Stimulated activated CD4-positive, alpha-beta T cell treated with anti-CD3 and anti-CD28 coated beads, Interleukin-4, amount 100 ng/mL, for 4 hours (primary cell): ENCODE data around the gene LILRB1.
"Not testable (repeated sequence)": the region's sequence is repeated elsewhere in the genome, so short reads cannot be mapped to it uniquely, and the experiment has no call there.

ENCODE experiments used
- DNase-seq, 2 experiments: peaks; one replicate each; pipeline ENCODE4 v3.0.0-alpha.2; 2020

The LILRB1 gene

DNA sequence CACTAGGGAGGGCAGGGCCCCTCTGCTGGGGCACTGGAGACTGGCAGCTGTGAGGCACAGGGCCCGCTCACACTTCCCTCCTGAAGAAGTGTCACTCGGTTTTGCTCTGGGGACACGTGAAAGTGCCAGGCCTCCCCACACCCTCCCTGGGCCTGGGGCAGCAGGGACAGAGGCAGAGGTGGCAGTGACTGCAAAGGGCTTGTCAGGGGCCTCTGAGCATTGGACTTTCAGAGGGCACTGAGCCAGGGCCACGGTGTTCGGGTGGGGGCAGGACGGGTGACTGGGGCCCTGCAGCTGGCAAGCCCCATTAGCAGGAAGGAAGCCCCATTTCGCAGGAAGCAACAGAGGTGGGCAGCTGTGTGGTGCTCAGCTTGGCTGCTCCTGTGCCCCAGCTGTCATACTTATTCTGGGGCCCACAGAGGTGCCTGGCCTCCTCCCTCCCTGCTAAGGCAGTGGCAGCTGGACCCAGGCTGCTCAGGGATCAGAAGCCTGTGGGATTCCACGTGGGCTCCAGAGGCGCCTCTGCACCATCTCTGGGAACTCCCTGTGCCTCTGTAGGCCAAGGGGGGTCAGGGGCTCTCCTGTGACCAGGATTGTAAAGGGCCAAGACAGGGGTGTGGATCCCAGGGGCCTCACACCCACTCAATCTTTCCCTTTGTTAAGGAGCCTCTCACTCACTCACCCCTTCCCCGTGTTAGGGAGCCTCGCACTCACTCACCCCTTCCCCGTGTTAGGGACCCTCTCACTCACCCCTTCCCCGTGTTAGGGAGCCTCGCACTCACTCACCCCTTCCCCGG lies 5.2 kb upstream of the LILRB1 start:
- not testable (repeated sequence) for DNase-seq

DNA sequence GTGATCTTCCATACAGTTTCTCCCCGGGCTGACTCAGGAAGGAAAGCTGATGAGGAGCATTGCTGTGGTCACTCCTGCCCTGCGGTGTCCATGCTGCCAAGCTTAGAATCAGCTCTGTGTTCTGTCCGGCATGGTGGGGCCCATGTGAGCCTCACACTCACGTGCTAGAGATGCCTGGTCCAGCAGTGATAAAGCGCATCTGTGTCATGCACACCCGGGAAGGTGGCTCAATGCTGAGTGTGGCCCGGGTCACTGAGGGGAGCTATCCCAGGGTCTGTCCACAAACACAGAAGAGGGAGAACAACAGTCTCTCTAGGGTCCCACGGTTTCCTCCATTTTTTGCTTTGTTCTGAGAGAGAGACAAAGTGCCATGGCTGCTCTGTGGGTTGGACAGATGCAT lies 3.5 kb upstream of the LILRB1 start:
- DNase-seq = no peak

DNA sequence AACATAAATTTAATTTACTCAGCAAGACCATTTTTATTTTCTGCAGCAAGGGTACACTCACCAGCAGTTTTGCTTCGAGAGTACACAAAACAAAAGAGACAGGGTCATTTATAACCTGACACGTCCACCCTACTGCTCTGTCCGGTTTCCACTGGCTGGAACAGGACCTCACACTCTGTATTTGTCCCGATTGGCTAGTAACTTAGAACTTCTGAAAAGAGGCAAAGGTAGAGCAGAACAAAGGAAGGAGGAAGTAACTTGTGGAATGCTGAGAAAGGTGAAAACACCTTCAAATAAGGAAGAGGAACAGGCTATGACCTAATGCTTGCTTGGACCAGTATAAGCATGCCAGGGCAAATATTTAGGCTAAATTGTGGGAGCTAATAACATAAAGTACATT lies 2.4 kb upstream of the LILRB1 start:
- DNase-seq = not testable (repeated sequence)

DNA sequence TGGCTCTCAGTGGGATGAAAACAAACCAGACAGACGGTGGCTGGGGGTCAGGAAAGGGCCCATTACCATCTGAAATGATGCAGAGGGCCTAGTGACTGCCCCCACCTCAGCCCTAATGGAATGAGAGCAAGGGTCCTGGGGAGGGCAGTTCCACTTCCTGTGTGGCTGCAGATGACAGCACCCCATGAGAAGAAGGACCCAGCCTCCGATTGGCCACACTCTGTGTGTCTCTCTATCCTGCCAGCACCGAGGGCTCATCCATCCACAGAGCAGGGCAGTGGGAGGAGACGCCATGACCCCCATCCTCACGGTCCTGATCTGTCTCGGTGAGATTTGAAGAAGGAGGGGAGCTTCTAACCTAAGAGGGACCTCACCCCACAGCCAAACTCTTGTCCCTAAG lies 498 bp downstream of the LILRB1 start:
- no peak for DNase-seq

DNA sequence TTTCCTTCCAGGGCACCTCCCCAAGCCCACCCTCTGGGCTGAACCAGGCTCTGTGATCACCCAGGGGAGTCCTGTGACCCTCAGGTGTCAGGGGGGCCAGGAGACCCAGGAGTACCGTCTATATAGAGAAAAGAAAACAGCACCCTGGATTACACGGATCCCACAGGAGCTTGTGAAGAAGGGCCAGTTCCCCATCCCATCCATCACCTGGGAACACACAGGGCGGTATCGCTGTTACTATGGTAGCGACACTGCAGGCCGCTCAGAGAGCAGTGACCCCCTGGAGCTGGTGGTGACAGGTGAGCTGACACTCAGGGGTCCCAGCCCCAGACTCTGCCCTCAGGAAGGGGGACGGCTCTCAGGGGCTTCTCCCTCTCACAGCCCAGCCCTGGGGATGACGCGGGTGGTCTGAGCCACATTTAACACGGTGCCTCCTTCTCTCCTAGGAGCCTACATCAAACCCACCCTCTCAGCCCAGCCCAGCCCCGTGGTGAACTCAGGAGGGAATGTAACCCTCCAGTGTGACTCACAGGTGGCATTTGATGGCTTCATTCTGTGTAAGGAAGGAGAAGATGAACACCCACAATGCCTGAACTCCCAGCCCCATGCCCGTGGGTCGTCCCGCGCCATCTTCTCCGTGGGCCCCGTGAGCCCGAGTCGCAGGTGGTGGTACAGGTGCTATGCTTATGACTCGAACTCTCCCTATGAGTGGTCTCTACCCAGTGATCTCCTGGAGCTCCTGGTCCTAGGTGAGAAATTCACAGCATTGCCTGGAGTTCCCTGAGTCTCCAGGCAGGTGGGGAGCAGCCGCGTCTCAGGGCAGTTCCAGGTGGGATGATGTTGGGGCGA lies 1.4 kb downstream of the LILRB1 start:
- DNase-seq = not testable (repeated sequence)

DNA sequence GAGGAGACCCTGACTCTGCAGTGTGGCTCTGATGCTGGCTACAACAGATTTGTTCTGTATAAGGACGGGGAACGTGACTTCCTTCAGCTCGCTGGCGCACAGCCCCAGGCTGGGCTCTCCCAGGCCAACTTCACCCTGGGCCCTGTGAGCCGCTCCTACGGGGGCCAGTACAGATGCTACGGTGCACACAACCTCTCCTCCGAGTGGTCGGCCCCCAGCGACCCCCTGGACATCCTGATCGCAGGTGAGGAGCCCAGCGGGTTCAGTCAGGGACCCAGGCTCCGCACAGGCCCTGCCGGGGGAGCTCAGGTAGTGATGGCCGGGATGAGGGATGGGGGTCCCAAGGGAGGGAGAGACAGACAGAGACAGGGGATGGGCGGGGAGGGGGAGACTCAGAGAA lies 2.2 kb downstream of the LILRB1 start:
- DNase-seq = not testable (repeated sequence)

DNA sequence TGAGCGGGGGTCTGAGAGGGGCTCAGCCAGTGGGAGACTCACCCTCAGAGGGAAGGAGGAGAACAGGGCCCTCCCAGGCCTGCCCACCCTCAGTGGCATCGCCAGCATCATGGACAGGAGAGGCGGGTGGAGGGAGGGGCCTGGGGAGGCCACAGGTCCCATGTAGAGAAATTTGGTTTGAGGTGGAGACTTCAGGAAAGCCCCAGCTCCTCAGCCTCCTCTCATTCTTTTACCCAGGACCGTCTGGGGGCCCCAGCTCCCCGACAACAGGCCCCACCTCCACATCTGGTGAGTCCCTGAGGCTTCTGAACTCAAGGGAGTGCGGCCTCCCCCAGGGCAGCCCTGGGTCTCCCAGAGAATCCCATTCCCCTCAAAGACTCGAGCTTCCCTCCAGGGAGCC lies 3.1 kb downstream of the LILRB1 start:
- no peak for DNase-seq

DNA sequence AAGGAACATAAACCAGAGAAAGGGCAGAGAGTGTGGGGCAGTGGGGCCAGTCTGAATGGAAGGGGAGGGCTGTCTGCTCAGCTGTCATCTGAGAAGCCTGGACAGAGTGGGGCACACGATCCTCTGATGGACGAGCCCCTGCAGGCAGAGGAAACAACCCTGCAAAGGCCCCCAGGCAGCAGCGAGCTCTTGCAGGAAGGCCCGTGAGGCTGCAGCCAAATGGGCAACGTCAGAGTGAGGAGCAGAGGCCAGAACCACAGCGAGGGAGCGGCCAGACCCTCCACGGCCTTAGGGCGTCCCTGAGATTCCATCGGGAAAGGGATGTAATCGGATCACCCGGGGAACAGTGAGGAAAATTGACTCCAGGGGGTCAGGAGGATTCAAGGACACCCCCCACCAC lies 5.8 kb downstream of the LILRB1 start:
- DNase-seq = not testable (repeated sequence)

DNA sequence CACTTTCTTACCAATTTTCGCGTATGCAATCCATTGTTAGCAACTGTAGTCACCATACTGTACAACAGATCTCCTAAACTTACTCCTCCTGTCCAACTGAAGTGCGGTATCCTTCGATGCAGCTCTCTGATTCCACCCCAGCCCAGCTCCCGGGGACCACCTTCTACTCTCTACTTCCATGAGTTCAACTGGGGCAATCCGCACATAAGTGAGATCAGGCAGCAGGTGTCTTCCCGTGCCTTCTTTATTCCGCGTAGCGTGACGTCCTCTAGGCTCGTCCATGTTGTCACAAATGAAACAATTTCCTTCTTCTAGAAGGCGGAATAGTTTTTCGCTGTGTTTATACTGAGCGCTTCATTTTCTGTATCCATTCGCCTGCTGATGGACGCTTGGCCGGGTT lies 8.4 kb downstream of the LILRB1 start:
- DNase-seq = no peak

DNA sequence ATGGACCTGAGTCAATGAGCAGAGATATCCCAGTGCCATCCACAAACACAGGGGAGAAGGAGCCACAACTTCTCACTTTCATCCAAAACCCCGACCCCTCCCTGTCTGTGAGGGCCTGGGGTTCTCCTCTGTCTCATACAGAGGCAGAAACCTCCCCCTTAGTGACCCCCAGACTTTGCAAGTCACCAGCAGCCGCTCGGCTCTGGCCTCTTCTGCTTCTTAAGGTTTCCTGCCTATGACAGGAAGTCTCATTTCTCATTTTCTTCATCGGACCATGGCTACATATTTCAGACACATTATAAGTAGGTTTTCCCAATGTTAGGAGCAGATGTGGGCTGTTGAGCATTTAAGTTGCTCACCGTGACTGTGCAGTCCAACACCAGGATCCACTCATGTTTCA lies 12.7 kb downstream of the LILRB1 start:
- not testable (repeated sequence) for DNase-seq

DNA sequence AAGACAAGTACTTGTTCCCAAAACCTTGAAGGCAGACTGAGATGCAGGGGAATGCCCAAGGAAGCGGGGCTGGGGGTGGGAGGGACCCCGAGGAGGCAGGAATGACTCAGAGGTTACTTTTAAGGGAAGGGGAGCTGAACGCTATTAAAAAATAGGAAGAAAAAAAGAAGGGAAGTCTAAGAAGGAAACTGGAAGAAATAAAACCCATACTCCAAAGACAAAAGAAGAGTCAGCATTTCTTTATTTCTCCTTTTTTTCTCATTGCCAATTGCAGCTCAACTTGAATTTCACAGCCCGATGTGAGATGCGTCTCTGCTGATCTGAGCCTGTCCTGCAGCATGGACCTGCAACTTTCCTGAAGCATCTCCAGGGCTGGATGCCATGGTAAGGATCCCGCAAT lies 13.3 kb downstream of the LILRB1 start:
- DNase-seq = not testable (repeated sequence)

DNA sequence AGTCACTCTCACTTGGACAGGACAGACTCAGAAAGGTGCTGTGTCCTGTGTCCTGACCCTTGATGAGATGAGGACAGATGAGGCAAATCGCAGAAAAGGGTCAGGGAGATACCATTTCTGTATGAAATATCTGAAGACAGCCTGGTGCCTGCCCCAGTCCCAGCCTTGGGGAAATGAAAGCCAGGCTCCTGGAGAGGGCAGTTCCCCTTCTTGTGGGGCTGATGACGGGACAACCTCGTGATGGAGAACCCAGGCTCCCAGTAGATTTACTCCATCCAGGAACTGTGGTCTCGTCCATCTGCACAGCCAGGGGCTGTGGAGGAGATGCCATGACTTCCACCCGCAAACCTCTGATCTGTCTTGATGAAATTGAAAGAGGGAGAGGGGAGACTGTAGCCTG lies 13.8 kb downstream of the LILRB1 start:
- no peak for DNase-seq

DNA sequence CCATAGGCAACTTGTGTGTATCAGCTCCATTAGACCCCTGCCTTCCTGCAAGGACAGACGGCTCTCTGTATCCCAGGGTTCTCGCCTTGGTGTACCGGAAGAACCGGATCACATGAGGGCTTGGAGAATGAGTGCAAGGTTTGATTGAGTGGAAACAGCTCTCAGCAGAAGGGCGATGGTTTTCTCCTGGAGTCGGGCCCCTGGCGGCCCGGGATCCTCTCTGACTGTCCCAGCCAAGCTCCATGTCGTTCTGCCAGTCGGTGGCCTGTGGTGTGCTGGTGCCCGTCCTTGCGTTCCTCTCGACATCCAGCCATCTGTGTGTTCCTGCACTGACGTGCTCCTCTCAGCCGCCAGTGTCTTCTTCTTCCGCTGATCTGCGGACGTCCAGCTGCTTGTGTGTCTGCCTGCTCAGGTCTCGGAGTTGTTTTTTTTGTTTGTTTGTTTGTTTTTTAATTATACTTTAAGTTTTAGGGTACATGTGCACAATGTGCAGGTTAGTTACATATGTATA lies 16.1 kb downstream of the LILRB1 start:
- DNase-seq = no peak

DNA sequence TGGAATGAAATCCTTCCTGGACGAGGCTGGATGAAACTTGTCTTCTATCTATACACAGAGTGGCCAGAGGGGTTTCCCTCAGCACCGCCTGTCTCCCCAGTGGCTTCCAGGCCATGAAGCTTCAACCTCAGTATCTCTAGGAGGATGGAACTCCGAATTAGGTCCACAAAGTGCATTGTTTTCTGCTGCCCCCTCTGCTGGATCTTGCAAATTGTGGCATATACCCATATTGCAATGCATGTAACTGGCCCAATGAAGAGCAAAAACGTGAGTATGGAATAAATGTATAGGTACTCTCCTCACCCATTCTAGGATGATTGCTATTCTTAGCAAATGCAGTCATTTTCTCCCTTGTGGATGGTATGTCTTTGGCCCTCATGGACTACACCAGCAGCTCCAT lies 17.8 kb downstream of the LILRB1 start:
- DNase-seq = no peak

DNA sequence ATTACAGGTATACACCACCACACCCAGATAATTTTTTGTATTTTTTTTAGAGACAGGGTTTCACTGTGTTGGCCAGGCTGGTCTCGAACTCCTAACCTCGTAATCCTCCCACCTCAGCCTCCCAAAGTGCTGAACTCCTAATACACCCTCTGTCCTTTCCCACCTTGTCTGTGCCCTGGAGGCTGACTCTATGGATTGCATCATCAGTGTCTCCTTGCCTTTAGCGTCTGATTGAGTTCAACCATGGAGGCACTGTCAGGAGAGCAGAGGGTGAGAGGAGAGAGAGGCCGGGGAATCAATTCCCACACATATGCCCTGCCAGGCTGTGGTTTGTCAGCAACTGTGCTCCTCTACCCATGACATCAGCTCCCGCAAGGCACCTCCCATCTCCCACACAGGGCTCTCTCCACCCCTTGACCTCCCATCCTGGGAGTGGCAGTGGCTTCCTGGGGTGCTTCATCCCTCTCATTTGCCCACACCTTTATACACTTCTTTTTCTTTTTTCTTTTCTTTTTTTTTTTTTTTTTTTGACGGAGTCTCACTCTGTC lies 19.9 kb downstream of the LILRB1 start:
- DNase-seq = no peak

DNA sequence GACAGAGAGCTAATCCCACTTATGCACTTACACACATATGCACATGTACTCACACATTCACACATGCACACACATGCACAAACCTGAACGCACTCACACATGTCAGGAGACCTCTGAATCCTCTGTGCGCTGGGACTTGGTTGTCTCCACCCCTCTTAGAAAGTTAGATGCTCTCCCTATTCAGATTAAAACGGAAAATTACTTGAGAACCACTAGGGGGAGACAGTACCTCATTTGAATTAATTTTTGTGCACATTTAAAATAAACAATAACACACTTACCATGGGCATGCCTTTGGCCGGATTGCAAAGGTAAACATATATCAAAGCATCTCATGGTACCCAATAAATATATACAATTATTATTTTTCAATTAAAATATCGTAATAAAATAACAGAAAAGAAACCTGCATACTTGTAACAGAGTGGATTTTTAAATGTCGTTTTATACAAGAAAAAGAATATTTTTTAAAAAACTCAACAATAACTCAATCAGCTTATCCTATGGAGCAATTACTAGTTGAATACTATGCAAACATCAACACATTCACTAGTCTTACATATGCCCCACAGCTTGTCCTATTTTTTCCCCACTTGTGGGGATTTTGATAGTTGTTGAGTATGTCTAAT lies 23.0 kb downstream of the LILRB1 start:
- no peak for DNase-seq

DNA sequence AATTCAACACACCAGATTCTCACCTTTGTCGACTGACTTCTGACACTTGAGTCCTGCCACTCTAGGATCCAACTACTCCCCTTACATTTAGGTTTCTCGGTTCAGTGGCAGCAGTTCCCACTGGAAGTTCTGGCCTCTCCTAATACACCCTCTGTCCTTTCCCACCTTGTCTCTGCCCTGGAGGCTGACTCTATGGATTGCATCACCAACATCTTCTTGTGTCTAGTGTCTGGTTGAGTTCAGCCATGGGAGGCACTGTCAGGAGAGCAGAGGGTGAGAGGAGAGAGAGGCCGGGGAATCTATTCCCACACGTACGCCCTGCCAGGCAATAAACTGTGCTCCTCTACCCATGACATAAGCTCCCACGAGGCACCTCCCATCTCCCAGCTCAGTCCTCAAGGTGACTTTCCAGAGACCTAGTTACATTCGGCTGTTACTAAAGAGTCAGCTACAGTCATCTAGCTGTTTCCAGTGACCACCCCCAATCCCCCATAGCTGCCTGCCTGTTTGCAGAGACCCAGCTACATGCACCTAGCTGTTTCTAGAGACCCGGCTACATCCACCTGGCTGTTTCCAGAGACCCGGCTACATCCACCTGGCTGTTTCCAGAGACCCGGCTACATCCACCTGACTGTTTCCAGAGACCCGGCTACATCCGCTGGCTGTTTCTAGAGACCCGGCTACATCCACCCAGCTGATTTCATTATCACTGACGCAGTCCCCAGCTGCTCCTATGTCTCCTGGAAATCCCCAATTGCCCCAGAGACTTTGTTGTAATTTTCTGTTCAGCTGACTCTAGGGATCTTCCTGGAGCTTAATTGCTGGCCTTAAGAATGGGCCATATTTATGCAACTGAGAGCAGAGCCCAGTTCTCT lies 24.4 kb downstream of the LILRB1 start:
- no peak for DNase-seq

DNA sequence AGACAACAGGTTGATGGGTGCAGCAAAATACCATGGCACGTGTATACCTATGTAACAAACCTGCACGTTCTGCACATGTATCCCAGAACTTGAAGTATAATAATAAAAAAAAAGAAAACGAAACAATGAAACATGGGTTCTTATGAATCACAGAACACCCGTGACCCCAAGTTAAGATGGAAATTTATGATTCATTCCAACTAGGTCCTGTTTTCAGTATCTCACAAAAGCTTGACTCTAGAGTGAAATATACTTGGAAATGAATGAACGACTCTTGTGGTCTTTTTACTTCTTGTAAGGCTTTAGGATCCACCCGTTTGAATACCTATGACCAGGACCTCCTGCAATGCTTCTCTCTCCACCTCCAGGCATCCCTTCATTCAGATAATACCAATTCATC lies 29.0 kb downstream of the LILRB1 start:
- no peak for DNase-seq

DNA sequence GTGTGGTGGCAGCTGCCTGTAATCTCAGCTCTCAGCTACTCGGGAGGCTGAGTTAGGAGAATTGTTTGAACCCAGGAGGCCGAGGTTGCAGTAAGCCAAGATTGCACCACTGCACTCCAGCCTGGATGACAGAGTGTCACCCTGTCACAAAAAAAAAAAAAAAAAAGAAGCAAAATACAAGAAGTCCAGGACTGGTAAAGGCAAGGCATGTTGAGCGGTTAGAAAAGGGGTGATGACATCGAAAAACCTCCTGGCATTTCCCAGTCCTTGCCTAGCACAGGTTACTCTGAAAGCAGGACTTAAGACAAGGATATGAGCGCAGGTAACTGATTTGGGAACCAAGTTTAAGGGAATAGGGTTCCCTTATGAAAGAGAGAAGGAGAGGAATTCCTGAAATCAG lies 30.0 kb downstream of the LILRB1 start:
- DNase-seq = no peak

DNA sequence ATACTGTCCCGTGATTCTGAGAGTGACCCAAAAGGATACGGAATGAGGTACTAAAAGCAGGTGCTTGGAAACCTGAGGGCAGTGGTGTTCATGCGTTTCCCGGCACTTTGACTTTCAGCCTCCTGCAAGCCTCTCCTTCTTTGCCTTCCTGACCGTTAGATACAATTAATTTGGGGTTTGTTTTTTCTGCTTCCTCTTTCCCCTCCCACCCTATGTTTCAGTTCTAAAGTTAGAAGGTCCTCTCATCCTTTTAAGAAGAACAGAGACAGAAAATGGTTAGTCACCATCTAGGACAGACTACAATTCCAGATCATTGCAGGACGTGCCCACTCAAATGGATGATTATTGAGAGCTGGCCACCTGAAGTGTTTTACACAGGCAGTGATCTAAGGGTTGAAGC lies 30.7 kb downstream of the LILRB1 start:
- DNase-seq = no peak

DNA sequence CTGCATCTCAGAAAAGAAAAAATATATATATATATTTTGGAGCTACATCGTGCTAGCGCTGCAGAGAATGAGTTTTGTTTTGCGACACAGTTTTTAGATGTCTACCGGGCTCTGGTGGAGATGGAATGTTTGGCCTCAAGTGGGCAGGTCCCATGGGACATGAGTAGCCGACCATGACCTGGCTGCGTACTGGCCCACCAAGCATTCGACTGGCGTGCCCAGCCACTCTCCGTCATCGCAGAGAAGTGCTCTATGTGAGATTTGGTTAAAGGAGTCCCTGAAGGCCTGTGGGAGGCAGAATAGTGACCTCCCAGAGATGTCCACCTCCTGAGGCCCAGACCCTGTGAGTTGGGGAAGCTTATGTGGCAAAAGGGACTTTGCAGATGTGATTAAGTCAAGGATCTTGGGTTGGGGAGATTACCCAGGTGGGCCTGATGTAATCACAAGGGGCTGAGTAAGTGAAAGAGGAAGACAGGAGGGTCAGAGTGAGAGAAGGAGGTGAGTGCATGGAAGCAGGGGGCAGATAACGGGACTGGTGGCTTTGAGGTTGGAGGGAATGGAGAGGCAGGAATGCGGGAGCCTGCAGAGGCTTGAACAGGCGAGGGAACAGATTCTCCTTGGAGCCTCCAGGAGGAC lies 31.7 kb downstream of the LILRB1 start:
- DNase-seq = no peak

DNA sequence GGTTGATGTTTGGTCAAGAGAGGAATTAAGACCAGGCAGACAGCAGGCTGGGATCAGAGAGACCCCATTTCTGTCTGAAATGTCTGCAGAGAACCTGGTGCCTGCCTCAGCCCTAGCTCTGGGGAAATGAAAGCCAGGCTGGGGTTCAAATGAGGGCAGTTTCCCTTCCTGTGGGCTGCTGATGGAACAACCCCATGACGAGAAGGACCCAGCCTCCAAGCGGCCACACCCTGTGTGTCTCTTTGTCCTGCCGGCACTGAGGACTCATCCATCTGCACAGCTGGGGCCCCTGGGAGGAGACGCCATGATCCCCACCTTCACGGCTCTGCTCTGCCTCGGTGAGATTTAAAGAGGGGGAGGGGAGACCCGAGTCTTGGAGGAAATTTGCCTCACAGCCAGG lies 32.4 kb downstream of the LILRB1 start, which contains the start of gene LILRB4:
Gene LILRB4, plus strand, starts transcription at position 256 of the 400 bp plus-strand sequence. Its CDS starts 49 bp downstream, at position 305.
- no peak for DNase-seq
